Measurements from ENCODE around the gene FAM217A. TPM values are rescaled to one million over a fixed set of nuclear protein-coding genes. Genes with fewer than 3 reads are reported as not detected.

FAM217A gene
- total and polyA plus RNA-seq, 2 of the 8 experiments (the other 6 are each of a cell fraction or from before 2014, with no cell fraction given): 0.03 TPM; not detected in 1

GRCh38 chr6:4066029-4066755 is 12.7 kb downstream of the FAM217A start:
- Histone ChIP-seq H2BK5ac (ENCODE audit: low read depth, low read length) (no peak overlapping the region), H3K23ac (ENCODE audit: insufficient read length) (no peak overlapping the region), H4K8ac (ENCODE audit: extremely low read depth, insufficient read depth, low read length) (no peak overlapping the region), H2BK20ac (ENCODE audit: low read length) (no peak overlapping the region), H3K9me3 (ENCODE audit: insufficient read depth in 2 of 2, low read depth in 1 of 2, low read length in 1 of 2) (no peaks in the 10 kb centered on the region), H2AFZ (ENCODE audit: low read length) (no peak overlapping the region), H3K36me3 (ENCODE audit: control insufficient read depth in 2 of 4, insufficient read depth in 4 of 4, low read length in 3 of 4) (peaks cover 3 to 37% (median 15%) of the 10 kb centered on the region in 4 experiments; a peak in 7 of 8 replicates), H3K4me2 (ENCODE audit: insufficient read depth in 1 of 2, low read depth in 2 of 2, low read length in 2 of 2) (no peak overlapping the region), H3K56ac (replicated peaks; ENCODE audit: insufficient read length, low read depth, low read length) (no peak overlapping the region), H4K5ac (ENCODE audit: insufficient read length, low read depth, low read length) (no peak overlapping the region), H2BK15ac (ENCODE audit: low read length) (no peak overlapping the region), H2BK12ac (ENCODE audit: low read depth, low read length) (no peak overlapping the region), H4K20me1 (replicated peaks in 1 of 2; ENCODE audit: control insufficient read depth in 1 of 2, insufficient read depth in 2 of 2, low read length in 2 of 2) (no peaks in the 10 kb centered on the region), H3K23me2 (ENCODE audit: low read depth, low read length) (no peaks in the 10 kb centered on the region), H3K14ac (ENCODE audit: insufficient read length) (no peak overlapping the region), H3K27me3 (replicated peaks in 1 of 4; ENCODE audit: control insufficient read depth in 3 of 4, extremely low read depth in 1 of 4, insufficient read depth in 3 of 4, low read length in 3 of 4) (no peaks in the 10 kb centered on the region), H3K27ac (ENCODE audit: low read depth, low read length) (no peak overlapping the region), H3K9ac (replicated peaks in 1 of 4; ENCODE audit: extremely low read depth in 1 of 4, low read depth in 3 of 4, low read length in 3 of 4) (no peak overlapping the region), H3K4me3 (ENCODE audit: extremely low read depth in 1 of 4, insufficient read depth in 2 of 4, low read depth in 3 of 4, low read length in 4 of 4) (no peak overlapping the region), H3K4ac (replicated peaks; ENCODE audit: insufficient read length, low read depth, low read length) (peak overlapping the region; percentile 60), H4K91ac (replicated peaks; ENCODE audit: insufficient read length, low read length) (no peak overlapping the region), H3K18ac (ENCODE audit: extremely low read depth, low read length) (no peak overlapping the region), H3K79me1 (ENCODE audit: low read depth, low read length) (no peaks in the 10 kb centered on the region), H3K79me2 (ENCODE audit: control insufficient read depth in 1 of 2, insufficient read depth in 2 of 2, low read length in 2 of 2) (no peaks in the 10 kb centered on the region), H2AK5ac (ENCODE audit: low read depth, low read length) (no peak overlapping the region), H3K4me1 (replicated peaks in 1 of 4; ENCODE audit: control insufficient read depth in 3 of 4, insufficient read depth in 4 of 4, low read length in 3 of 4) (no peaks in the 10 kb centered on the region), H2BK120ac (replicated peaks; ENCODE audit: low read depth, low read length) (no peak overlapping the region)
- FAIRE-seq (no peak), DNase-seq (ENCODE audit: low read depth in 1 of 2, low spot score in 2 of 2) (no peak)
- 77% methylated on average over 7 of the region's 7 CpGs; no CpG with 5 or more reads in 1 of the 2 experiments for WGBS, 2 experiments (ENCODE audit: extremely low coverage in 1 of 2, insufficient coverage in 1 of 2, insufficient read length in 1 of 2, insufficient replicate concordance in 2 of 2, low coverage in 1 of 2, low lambda C conversion rate in 2 of 2, missing lambda C conversion rate in 1 of 2)
- ChIA-PET CTCF (ENCODE audit: partially characterized antibody) (interaction anchor here (1.1 kb wide), 1 partner anchor 89 kb away, joined by 5 read pairs; no protein-coding TSS in a partner anchor), POLR2A (ENCODE audit: partially characterized antibody) (interaction anchor here (1.2 to 2.5 kb wide), 3 partner anchors 10 to 49 kb away, joined by 3 to 10 read pairs (median 3); a partner anchor contains a TSS)
- TF ChIP-seq SAP30 (IDR thresholded peaks at IDR 0.05; ENCODE audit: insufficient read depth, insufficient replicate concordance, low read length): no peak
- no peak for TF ChIP-seq TEAD4 (IDR thresholded peaks at IDR 0.05; ENCODE audit: low read depth, low read length)
- no peak for TF ChIP-seq MAX (IDR thresholded peaks at IDR 0.05)

Data from H1 (cell line).